Activated T-cell treated with anti-CD3 and anti-CD28 coated beads for 4 hours (primary cell): Measurements from ENCODE around the gene TAMM41.
"Not testable (repeated sequence)": the region's sequence is repeated elsewhere in the genome, so short reads cannot be mapped to it uniquely, and the experiment has no call there.

Experiments used
- DNase-seq: peaks from one replicate; pipeline ENCODE4 v3.0.0-alpha.2; 2020

TAMM41 gene

GRCh38 chr3:11846281-11847266 is at the start of gene TAMM41:
Gene TAMM41, minus strand, starts transcription at chr3:11846885. Its CDS starts 249 bp downstream, at chr3:11846636.
- DNase-seq, result peak; percentile 86

- DNase-seq, result no peak
These were observed 32.2 kb upstream of the TAMM41 start for GRCh38 chr3:11878837-11879236.

GRCh38 chr3:11874707-11875106 is 28.0 kb upstream of the TAMM41 start:
- DNase-seq, result not testable (repeated sequence)

- not testable (repeated sequence) for DNase-seq
These were observed 17.1 kb upstream of the TAMM41 start for GRCh38 chr3:11863739-11864138.

GRCh38 chr3:11862584-11862983 is 15.9 kb upstream of the TAMM41 start:
- not testable (repeated sequence) for DNase-seq

GRCh38 chr3:11862145-11862544 is 15.5 kb upstream of the TAMM41 start:
- DNase-seq, result not testable (repeated sequence)

- DNase-seq, result not testable (repeated sequence)
These were observed 13.5 kb upstream of the TAMM41 start for GRCh38 chr3:11860213-11860612.

- DNase-seq, result no peak
These were observed 6.8 kb upstream of the TAMM41 start for GRCh38 chr3:11853450-11853849.

- no peak for DNase-seq
These were observed 3.3 kb upstream of the TAMM41 start for GRCh38 chr3:11850003-11850402.

GRCh38 chr3:11847607-11848006 is 922 bp upstream of the TAMM41 start:
- no peak for DNase-seq

- no peak for DNase-seq
These were observed 1.0 kb downstream of the TAMM41 start for GRCh38 chr3:11845651-11846050.

GRCh38 chr3:11844891-11845290 is 1.8 kb downstream of the TAMM41 start:
- DNase-seq, result no peak

GRCh38 chr3:11835028-11835639 is 11.6 kb downstream of the TAMM41 start:
- DNase-seq, result no peak

- DNase-seq, result no peak
These were observed 13.4 kb downstream of the TAMM41 start for GRCh38 chr3:11832981-11833905.

- DNase-seq, result no peak
These were observed 17.3 kb downstream of the TAMM41 start for GRCh38 chr3:11829416-11829815.

GRCh38 chr3:11826628-11827265 is 19.9 kb downstream of the TAMM41 start:
- DNase-seq, result no peak

- no peak for DNase-seq
These were observed 21.4 kb downstream of the TAMM41 start for GRCh38 chr3:11825301-11825700.

GRCh38 chr3:11820531-11821041 is 26.1 kb downstream of the TAMM41 start:
- DNase-seq, result no peak

- DNase-seq, result no peak
These were observed 27.5 kb downstream of the TAMM41 start for GRCh38 chr3:11819146-11819689.

- no peak for DNase-seq
These were observed 28.7 kb downstream of the TAMM41 start for GRCh38 chr3:11818033-11818432.

- no peak for DNase-seq
These were observed 31.6 kb downstream of the TAMM41 start for GRCh38 chr3:11815111-11815510.

- no peak for DNase-seq
These were observed 32.0 kb downstream of the TAMM41 start for GRCh38 chr3:11814663-11815062.
